ENCODE results near the gene HK1.

HK1 gene

GRCh38 chr10:69404786-69405185 is 126.5 kb downstream of the HK1 start:
- DNase-seq (ENCODE audit: low spot score): no peak

DNA sequence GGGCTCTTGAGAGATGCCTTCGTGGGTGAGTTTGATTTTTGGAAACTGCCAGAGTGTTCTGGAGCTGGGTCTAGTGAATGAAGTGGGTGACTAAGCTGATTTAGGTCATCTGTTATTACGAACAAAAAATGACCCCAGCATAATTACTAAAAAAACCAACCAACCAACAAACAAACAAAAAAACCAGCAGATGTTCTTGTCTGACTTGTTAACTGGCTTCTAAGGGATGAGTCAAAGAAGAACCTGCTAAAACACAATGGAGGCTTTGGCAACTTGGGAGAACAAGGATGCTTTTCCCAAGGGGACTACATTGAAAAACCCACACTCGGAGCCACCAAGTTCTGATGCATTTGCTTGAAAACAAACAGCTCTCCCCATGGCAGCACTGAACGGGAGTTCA is 126.9 kb downstream of the HK1 start:
- DNase-seq (ENCODE audit: low spot score): no peak

DNA sequence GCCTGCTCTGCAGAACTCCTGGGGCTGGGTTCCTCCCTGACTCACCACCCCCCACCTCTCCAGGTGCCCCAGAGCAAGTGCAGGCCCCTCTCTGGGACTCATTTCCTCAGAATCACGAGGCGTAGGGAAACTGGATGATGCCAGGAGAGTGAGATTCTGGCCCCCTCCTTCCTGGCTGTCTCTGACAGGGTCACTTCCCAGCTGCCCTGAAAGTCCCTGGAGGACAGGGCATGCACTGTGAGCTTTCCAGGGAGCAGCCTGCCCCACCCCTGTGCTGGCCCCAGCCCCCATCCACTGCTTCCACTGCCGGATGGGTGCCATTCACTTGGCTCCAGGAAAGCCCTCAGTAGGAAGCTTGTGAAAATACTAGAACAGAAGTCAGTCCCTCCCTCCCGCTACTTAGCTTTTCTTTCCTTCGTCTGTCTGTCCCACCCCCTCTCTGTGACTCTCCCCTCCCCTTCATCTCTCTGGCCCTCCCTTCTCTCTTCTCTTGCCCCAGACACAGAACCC is 128.1 kb downstream of the HK1 start:
- DNase-seq (ENCODE audit: low spot score): no peak

GRCh38 chr10:69406816-69407580 is 128.7 kb downstream of the HK1 start:
- DNase-seq (ENCODE audit: low spot score): no peak

DNA sequence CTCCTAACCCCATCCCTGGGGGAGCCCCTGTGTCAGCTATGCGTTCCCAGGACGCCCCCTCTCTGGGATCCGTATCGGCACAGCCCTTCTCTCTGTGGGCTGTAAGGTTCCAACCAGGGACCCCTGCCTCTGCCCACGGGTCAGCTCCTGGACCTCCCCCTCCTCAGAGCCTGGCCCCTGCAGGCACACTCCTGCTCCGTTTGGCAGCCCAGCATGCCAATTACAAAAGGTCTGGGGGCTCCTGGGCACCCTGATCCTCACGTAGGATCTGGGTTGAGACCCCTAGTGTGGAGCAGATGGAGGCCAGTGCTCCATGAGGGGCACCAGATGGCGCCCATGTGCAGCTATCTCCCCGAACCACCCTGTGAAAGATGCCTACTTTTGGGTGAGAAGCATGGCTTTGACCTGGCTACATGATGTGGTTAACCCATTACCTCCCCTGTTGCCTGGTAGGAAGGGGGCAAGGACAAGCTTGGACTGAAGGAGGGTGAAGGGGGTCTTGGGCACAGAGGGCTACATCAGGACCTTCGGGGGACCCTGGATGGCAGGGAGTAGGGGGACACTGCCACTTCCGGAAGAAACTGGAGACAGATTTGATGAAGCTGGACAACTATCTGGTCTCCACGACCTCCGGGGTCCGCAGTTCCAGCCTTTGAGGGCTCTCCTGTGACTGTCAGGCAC is 129.5 kb downstream of the HK1 start:
- DNase-seq (ENCODE audit: low spot score): no peak

DNA sequence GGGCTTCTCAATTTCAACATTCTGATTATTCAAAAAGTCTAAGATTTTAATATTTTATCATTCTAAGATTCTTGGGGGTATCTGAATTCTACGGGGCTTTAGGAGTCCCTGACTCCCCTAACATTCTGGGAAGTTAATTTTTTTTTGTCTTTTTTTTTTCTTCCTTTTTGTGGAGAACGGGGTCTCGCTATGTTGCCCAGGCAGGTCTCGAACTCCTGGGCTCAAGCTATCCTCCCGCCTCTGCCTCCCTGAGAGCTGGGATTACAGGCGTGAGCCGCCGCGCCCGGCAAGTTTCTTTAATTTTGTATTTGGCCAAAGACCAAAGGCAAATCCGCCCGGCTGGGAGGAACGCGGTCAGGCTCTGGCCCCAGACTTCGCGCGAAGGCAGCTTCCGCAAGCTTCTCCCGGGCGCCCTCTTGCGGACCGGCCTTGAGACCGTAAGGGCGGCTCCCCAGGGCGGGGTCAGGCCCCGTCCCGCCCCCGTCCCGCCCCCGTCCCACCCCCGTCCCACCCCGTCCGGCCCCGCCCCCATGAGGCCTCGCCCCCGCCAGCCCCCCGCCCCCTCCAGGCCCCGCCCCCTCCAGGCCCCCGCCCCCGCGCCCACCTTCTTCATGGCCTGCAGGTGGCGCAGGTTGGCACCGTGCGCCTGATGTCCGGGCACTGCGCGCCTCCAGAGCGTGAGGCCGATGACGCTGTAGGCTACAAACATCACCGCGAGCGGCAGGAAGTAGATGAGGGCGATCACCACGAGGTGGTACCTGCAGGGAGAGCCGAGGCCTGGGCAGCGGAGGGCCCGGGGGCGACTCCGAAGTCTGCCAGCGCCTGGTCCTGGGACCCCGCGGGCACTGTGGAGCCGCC is 130.3 kb downstream of the HK1 start:
- DNase-seq (ENCODE audit: low spot score): peak; percentile 92

GRCh38 chr10:69409176-69409495 is 130.8 kb downstream of the HK1 start:
- no peak for DNase-seq (ENCODE audit: low spot score)

DNA sequence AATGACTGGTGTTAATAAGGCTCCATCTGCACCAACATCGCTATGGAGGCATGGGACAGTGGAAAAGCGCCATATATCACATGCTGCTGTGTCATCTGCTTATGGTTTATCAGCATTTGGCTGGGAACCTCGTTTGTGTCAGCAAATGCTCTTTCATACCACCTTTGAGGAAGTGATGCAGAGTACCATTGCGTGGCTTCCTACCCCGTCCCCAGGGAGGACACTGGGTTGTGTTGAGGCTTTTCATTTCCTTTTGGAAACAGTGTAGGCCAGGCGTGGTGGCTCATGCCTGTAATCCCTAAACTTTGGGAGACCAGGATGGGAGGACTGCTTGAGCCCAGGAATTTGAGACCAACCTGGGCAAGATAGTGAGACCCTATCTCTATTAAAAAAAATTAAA is 131.7 kb downstream of the HK1 start:
- no peak for DNase-seq (ENCODE audit: low spot score)

GRCh38 chr10:69410487-69410886 is 132.2 kb downstream of the HK1 start:
- no peak for DNase-seq (ENCODE audit: low spot score)

DNA sequence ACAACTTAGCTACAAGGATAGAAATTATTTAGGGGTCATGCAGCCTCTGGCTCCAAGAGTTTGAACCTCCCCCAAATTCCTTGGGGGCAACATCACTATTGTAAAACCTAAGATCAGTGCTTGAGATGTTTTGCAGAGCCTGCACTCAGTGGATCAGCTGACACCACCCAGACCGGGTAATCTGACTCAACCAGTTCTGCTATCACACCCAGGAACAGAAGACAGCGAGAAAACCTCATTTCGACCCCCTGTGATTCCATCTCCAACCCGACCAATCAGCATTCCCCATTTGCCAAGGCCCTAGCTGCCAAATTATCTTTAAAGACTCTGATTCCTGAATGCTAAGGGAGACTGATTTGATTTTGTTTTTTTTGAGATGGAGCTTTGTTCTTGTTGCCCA is 133.2 kb downstream of the HK1 start:
- DNase-seq (ENCODE audit: low spot score): no peak

DNA sequence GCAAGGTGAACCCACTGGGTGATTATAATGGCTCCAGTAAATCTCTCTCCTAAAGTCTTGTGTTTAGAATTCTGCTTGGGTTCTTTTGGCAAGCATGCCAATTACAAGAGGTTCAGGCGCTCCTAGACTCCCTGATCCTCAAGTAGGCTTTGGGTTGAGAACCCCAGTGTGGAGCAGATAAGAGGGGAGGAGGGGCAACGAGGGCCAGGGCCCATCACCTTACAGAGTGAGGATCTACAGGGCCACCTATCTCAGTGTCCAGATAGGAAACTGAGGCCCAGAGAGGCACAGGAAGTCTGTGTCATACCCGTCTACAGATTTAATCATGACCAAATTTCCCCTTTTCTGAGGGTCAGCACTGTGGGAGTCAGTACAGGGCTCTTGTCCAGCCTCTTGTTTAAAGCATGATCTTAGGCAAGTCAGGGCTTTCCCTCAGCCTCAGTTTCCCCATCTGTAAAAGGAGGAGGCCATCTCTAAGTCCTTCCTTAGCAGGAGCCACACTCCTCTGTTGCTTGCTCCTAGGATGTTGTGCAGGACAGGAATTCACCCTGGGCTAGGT is 134.0 kb downstream of the HK1 start:
- DNase-seq (ENCODE audit: low spot score): no peak

DNA sequence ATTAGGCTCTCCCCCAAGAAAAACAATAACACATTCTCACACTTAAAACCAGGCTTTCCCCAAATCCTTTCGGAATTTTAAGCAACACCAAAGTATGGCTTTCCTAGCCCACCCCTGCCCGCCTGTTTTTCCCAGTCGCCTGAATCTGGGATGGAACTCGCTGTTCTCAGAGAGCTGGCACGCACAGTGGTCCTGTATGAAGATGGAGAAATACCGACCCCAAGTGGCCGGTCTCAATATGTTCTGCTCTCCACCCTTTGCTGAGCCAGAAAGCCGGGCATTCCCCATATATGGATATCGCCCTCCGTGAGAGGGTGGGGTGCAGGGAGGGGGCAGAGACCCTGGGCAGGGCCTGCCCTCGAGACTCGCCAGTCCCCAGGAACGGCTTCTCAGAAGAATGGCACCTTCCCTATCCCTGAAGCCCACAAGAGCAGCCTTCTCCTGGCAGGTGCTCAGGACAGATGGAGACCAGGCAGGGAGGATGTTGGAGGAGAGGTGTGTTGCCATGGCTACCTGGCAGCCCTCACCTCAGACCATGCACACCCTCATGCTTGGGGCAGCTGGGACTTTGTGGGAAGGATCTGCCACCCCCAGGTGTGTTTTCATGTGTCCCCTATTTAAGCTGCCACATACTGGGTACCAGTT is 135.0 kb downstream of the HK1 start:
- peak; percentile 88 for DNase-seq (ENCODE audit: low spot score)

DNA sequence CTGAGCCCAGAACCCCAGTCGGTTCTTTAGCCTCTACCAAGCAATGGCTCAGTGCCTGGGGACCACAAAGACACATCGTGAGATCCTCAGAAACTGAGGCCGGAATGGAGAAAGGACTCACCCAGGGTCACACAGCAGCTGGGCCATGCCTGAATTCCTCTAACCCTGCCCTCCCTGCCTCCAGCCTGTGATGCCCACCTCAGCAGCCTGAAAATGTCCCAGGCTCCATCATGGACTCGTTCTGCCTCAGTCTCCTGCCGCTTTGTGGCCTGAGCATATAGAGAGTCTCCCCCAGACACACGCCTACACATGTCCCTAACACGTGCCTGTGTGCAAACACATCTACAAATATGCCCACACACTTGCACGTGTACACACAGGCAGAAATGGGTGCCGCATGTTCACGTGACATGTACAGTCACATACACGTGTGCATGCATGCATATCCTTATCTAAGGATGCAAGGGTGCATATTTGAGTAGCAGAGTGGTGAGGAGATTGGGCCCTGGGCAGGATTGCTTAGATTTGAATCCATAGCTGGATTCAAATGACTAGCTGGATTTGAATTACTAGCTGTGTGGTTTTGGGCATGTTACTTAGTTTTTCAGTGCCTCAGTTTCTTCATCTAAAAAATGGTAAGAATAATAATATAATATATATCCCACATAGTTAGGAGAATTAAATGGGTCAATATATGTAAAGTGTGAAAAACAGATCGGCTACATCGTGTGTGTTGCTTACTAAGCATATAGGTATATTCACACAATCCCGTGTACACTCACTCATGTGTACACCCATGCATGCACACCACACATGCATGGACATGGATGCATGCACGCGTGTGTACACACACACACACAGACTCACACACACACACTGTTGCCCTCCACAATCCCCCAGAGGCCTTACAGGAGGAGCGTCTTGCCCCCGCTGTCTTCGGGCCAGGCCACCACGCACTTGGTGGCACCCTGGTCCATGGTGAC is 136.0 kb downstream of the HK1 start:
- no peak for DNase-seq (ENCODE audit: low spot score)

DNA sequence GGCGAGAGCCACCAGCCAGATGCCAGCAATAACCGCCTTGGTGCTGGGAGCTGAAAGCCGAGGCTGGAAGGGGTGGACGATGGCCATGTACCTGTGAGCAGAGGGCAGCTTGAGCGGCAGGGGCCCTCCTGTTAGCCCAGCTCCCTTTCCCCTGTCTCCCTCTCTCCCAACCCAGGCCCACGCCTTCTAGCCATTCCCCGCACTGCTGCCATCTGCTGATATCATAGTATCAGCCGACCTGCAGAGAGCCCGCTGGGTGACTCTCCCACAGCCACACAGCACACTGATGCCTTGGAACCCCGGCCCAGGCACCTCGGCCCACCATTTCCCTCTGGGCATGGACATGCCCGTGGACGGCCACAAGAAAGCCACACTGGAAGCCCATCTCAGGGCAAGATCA is 136.8 kb downstream of the HK1 start:
- no peak for DNase-seq (ENCODE audit: low spot score)

DNA sequence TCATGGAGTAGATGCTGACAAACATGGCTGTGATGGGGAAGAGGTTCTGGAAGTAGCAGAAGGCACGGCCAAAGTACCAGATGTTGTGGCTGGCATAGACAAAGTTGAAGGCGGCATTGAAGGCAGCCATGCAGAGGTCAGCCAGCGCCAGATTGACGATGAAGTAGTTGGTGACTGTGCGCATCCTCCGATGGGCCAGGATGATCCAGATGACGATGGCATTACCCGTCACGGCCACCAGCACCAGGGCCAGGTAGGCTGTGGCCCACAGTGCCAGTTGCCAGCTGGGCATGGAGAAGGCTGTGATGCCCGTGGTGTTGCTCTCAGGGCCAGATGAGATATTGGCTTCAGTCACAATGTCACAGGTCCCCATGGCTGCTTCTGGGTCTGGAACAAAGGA is 137.7 kb downstream of the HK1 start:
- DNase-seq (ENCODE audit: low spot score): no peak

DNA sequence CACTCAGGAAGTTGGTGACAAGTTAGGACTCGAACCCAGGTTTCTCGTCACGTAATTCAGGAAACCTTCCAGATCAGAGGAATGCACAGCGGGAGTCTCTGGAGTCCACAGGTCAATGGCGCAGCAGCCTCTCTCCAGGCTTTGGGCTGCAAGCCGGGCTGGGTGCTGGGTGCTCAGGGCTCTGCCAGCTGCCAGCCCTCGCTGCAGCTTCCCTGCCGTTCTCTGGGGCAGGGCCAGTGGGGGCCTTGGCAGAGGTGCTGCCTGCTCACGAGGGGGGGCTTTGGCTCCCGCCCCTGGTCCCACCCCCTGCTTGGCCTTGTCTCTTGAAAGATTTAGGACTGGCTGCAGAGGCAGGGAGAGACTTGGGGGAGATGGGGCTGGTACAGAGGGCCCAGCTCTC is 138.4 kb downstream of the HK1 start, which contains the start of gene TACR2:
TSS of gene TACR2 (minus strand) at position 224 of the 400 bp plus-strand sequence. CDS start 595 bp downstream, outside the sequence.
- no peak for DNase-seq (ENCODE audit: low spot score)

DNA sequence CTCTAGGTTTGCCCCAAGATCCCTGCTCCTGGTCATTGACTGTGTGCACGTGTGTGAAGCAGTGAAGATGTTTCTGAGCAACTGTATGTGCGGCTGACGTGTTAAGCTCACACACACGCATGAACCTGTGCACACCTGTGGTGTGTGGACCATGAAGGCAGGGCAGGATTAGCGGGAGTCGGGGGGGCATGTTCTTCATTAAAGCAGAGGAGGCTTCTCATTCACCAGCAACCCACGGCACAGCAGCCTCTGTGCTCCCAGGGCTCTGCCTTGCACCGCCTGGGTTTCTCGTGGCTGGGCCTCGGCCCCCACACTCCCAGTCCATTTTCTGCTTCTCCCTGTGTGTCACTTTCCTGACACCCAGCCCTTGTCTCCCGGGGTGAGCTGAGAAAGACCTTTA is 139.2 kb downstream of the HK1 start:
- DNase-seq (ENCODE audit: low spot score): no peak

- DNase-seq (ENCODE audit: low spot score): no peak
Observed at GRCh38 chr10:69418052-69418752, 139.9 kb downstream of the HK1 start.

DNA sequence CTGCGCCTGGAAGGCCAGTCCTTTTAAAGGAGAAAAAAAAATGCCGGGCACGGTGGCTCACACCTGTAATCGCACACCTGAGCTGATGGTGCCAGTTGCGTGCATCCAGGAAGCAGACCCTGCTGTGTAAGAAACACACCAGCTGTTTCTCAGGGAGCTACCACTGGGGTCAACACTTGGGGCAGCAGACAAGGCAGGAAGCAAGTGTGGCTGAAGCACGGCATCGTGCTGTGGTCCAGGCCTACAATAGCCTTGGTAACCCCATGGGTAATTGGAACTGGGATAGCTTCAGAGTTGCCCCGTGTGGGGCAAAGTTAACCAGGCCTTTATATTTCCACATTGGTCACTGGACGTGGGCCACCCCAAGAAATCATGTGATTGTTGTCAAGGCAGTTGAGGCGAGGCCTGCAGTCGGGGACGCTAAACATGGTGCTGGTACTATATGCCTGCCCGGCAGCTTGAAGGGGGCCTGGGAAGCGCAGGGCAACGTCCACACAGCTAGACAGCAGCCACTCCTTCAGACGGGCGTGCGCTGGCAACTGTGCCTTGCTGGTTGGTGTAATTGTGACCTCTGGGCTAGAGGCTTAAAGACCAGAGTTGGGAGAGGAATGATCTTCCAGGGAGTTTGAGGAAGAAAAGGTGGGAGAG is 140.9 kb downstream of the HK1 start:
- DNase-seq (ENCODE audit: low spot score): no peak

- DNase-seq (ENCODE audit: low spot score): no peak
Observed at GRCh38 chr10:69419744-69420126, 141.4 kb downstream of the HK1 start.
